Measurements from ENCODE around the gene SPTLC2.

The SPTLC2 gene

GRCh38 chr14:77491056-77491455 lies 125.4 kb downstream of the SPTLC2 start:
- TF ChIP-seq CTCF (IDR thresholded peaks at IDR 0.05; ENCODE audit: control extremely low read depth, extremely low read depth, low read depth, missing control alignments) = no peak
- ChIA-PET CTCF (no interaction called here), POLR2A (no interaction called here)
- no peak for DNase-seq (ENCODE audit: extremely low spot score)

- CTCF ChIA-PET = interaction anchor here (0.9 kb wide), 1 partner anchor 31 kb away, joined by 3 read pairs; no protein-coding TSS in a partner anchor
- POLR2A ChIA-PET = no interaction called here
- no peak for TF ChIP-seq CTCF (IDR thresholded peaks at IDR 0.05; ENCODE audit: control extremely low read depth, extremely low read depth, low read depth, missing control alignments)
- no peak for DNase-seq (ENCODE audit: extremely low spot score)
Measured at GRCh38 chr14:77490347-77490986, 126.0 kb downstream of the SPTLC2 start.

GRCh38 chr14:77489041-77489440 lies 127.4 kb downstream of the SPTLC2 start:
- no peak for DNase-seq (ENCODE audit: extremely low spot score)
- no peak for TF ChIP-seq CTCF (IDR thresholded peaks at IDR 0.05; ENCODE audit: control extremely low read depth, extremely low read depth, low read depth, missing control alignments)
- POLR2A ChIA-PET = no interaction called here
- CTCF ChIA-PET = interaction anchor here (1.1 kb wide), 1 partner anchor 10 kb away, joined by 3 read pairs; no protein-coding TSS in a partner anchor

GRCh38 chr14:77488558-77488957 lies 127.9 kb downstream of the SPTLC2 start:
- no peak for DNase-seq (ENCODE audit: extremely low spot score)
- POLR2A ChIA-PET = no interaction called here
- TF ChIP-seq CTCF (IDR thresholded peaks at IDR 0.05; ENCODE audit: control extremely low read depth, extremely low read depth, low read depth, missing control alignments) = no peak
- CTCF ChIA-PET = no interaction called here

GRCh38 chr14:77485901-77486678 lies 130.3 kb downstream of the SPTLC2 start:
- DNase-seq (ENCODE audit: extremely low spot score) = no peak
- CTCF ChIA-PET = interaction anchor here (1.3 kb wide), 1 partner anchor 23 kb away, joined by 3 read pairs; no protein-coding TSS in a partner anchor
- TF ChIP-seq CTCF (IDR thresholded peaks at IDR 0.05; ENCODE audit: control extremely low read depth, extremely low read depth, low read depth, missing control alignments) = no peak
- POLR2A ChIA-PET = no interaction called here

- ChIA-PET POLR2A (no interaction called here), CTCF (no interaction called here)
- TF ChIP-seq CTCF (IDR thresholded peaks at IDR 0.05; ENCODE audit: control extremely low read depth, extremely low read depth, low read depth, missing control alignments) = no peak
- DNase-seq (ENCODE audit: extremely low spot score) = no peak
Measured at GRCh38 chr14:77485256-77485655, 131.2 kb downstream of the SPTLC2 start.
